ENCODE results near the gene PUM2. TPM values are rescaled to one million over a fixed set of nuclear protein-coding genes. Genes with fewer than 3 reads are reported as not detected.

The PUM2 gene
- polyA plus RNA-seq, 5 donors: 85.2 to 138 (median 125) TPM

DNA sequence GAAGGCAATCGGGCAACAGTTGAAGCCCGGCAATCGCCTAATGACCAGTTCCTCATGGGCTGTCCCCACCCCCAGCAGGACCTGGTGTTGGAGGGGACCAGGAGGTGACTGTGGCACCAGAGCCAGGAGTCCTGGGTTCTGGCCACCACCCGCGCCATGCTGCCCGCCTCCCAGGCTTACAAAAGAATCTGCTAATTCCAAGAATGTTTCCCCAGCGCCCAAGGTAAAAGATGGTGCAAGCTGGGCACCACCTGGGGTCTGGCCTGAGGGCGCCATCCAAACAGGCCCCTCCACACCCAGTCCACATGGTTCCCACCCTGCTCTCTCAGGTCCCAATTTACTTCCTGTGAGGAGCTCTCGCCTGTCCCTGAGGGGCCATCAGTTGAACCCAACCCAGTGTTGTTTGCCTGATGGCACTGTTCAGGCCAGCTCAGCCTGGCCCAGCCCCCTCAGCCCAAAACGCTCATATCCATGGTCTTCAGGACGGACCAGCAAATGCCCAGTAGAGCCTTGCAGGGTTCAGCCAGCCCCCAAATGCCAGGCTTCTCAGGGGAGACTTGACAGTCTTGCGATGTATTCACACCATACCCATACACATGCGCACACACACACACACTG is 130.8 kb downstream of the PUM2 start:
- DNase-seq: no peak

- DNase-seq: no peak
Observed at GRCh38 chr2:20218331-20219320, 132.0 kb downstream of the PUM2 start.

DNA sequence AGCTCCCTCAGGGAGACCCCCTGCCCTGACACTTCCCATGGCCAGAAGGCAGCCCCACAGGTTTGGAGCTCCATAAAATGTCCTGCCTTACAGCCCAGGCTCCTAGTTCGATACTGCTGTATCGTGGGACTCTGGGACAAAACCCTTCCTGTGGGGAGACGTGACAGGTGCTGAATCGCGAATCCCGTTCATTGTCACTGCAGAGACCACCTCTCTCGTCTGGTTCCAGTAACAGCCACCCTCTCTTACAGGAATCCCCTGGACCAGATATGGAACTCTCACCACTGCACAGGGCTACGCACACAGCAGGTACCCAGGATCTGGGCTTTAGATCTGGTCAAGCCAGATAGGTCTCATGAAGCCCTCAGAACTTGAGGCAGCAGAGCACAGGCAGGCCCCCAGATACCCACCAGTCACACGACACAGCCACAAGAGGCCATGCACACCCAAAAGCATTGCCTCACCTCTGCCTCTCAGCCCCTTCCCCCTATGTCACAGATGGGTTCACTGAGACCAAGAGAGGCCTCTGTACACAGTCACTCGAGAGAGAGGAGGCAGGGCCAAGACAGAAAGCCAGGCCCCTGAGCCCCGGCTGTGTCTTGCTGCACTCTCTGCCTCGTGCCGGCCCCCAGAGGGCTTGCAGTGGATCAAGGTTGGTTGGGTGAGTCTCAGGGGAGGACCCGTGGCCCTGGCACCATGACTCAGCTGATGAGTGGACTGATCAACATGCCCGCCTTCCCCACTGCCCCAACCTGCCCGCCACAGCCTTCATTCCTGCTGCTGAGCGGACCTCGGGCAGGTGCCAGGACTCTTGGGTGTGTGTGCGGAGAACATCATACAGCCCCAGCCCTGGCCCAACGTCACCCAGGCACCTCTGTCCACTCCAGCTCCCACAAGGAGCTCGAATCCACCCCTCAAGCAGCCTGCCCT is 133.3 kb downstream of the PUM2 start:
- DNase-seq: no peak

GRCh38 chr2:20216130-20217025 is 134.3 kb downstream of the PUM2 start:
- no peak for DNase-seq

DNA sequence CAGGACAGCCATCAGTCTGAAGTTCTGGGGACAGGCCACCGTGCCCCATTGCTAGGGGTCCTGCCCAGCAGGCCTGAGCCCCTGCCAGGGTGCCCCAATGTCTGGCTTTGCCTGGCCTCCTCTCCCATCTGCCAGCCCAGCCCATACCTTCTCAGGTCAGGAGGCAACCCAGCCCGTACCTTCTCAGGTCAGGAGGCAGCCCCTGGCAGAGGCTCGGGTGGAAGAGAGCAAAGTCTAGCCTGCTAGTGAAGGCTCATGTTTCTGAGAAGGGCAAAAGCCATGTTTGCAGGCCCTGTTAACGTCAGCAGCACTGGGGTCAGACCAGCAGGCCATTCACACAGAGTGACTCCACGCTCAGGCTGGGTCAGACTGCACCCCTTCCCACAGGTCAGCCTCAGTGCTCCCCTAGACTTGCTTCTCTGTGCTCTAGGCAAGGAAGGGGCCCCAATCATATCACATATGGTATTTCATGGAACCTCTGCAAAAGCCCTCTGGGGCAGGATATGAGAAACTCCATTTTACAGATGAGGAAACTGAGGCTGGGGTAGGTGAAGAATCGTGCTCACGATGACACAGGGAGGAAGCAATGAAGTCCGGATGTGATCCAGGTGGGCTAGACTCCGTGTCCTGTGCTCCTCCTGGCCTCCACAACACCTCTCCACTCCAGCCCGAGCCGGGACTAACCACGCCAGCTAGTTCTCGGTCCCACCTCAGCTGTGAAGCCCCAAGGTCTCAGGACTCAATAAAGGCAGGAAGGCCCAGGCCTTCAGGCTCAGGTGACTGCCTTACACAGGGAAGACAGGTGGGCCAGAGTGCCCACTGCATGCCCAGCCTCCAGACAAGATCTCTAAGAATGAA is 135.2 kb downstream of the PUM2 start:
- no peak for DNase-seq

- DNase-seq: no peak
Observed at GRCh38 chr2:20214566-20215182, 136.0 kb downstream of the PUM2 start.

DNA sequence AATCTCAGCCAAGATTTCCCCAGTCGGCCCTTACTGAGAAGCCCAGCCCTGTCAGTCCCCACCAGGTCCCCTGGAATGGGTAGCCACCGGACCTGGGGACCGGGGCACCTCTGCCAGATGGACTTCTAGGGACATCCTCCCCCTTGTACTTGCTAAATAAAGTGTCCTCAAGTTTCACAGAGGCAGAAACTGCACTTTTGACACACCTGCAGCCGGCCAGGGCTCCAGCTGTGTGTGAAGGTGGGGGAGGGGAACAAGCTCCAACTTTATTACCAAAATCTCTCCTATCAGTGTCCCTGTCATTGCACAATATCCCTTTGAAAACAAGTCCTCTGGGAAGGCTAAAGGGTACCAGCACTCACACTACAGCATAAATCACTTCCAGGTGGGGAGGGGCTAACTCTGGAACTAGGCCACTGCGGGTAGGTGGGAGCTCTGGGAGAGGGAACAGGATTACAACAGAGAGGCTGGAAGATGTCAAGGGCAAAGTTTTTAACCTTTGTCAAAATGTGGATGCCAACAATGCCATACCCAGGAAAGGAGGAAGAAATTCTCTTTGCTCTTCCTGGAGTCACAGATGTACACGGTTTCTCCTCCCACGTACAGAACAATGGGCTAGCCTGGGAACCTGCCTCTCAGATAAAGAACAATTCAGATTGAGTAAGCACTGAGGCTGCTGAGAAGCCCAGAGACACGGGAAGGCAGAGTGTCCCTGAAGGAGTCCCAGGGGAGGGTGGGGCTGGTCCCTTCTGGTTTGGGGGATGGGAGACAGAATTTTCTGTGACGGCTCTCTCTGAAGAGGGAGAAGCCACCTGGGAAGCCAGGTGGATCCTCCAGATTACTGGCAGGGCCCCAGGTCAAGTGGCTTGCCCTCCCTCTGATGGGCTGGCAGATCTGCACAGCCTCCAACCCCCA is 136.7 kb downstream of the PUM2 start:
- no peak for DNase-seq

GRCh38 chr2:20212871-20213503 is 137.7 kb downstream of the PUM2 start:
- no peak for DNase-seq

- DNase-seq: no peak
Observed at GRCh38 chr2:20212459-20212870, 138.2 kb downstream of the PUM2 start.

- no peak for DNase-seq
Observed at GRCh38 chr2:20211860-20212458, 138.7 kb downstream of the PUM2 start.

DNA sequence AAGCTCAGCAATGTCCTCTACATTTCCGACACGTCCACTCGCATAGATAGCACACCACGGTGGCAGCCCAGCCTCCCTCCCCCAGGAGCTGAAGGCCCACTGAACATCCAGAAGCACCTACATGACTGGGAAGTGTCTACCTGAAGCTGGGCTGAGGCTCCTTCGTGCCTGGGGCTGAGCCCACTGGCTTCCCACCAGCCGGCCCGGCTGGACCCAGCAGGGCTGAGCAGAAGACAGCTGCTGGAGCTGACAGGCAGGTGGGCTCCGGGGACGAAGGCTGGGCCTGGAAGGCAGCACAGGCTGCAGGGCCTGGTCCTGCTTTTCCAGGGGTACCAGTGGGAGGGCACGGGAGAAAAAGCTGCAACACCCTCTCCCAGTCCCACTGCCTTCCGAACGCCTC is 139.2 kb downstream of the PUM2 start:
- DNase-seq: no peak

DNA sequence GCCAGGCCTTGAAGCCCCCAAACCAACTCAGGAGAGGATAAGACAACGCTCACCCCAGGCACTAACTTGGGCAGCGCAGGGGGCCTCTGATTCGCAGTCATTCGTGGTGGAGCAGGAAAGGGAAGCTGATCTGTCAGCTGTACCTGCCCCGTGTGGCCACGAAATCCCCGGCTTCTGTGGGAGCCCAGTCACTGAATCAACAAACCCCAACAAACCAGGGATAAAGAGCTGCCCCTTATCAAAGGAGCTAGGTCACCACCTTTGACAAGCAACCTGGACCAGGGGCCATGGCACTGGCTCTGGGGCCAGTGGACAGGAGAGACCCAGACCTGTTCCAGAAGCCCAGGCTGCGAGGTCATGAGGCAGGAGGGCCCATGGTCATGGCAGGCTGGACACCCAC is 140.2 kb downstream of the PUM2 start:
- DNase-seq: no peak

GRCh38 chr2:20209373-20210109 is 141.1 kb downstream of the PUM2 start:
- no peak for DNase-seq

DNA sequence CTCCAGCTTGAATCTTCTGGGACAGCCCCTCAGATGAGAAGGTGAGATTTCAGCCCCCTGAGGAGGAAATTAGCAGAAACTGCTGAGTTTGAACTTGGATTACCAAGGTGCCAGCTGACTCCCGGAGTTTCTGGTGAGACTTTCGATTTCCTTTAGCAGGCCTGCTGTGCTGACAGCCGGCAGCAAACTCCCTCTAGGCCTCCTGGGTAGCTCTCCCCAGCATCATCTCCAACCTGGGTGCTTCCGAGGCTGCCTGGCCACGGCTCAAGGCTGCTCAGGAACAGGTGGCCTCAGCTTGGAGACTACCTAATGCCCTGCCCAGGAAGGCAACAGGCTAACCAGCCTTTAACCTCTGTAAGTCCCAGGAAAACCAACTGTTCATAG is 142.2 kb downstream of the PUM2 start:
- DNase-seq: no peak

GRCh38 chr2:20207051-20207450 is 143.6 kb downstream of the PUM2 start:
- no peak for DNase-seq

GRCh38 chr2:20205915-20206524 is 144.6 kb downstream of the PUM2 start:
- no peak for DNase-seq

Measured in right lung (tissue), 5 donors.